ENCODE results near the gene MIEF2. TPM values are rescaled to one million over a fixed set of nuclear protein-coding genes. Genes with fewer than 3 reads are reported as not detected.

The MIEF2 gene
- total RNA-seq, 1 experiment from 2014 or later = 17.5 TPM

- ChIA-PET CTCF (no interaction called here), POLR2A (ENCODE audit: unreplicated experiment) (no interaction called here)
- Histone ChIP-seq H3K27ac (ENCODE audit: low read length) (no peak overlapping the region), H3K27me3 (ENCODE audit: low read length) (no peaks in the 10 kb centered on the region), H4K20me1 (ENCODE audit: low read length) (0 out of 2 replicates have a peak, but pooled peaks cover 4% of the 10 kb centered on the region), H3K9me2 (replicated peaks; ENCODE audit: low read length) (no peaks in the 10 kb centered on the region), H3K4me1 (ENCODE audit: insufficient read depth, low read length) (peaks cover 11% of the 10 kb centered on the region; the same call in 1 of the 2 replicates), H2AFZ (ENCODE audit: low read length) (no peak overlapping the region), H3K79me2 (ENCODE audit: low read length) (peaks cover 37% of the 10 kb centered on the region), H3K9me3 (ENCODE audit: low read length) (no peaks in the 10 kb centered on the region), H3K4me3 (ENCODE audit: low read length) (no peak overlapping the region), H3F3A (ENCODE audit: low read length, unreplicated experiment) (no peaks in the 10 kb centered on the region), H3K4me2 (ENCODE audit: low read length) (no peak overlapping the region), H3K9ac (ENCODE audit: low read length) (no peak overlapping the region), H3K36me3 (ENCODE audit: low read depth, low read length) (peaks cover 3% of the 10 kb centered on the region; the same call in 1 of the 2 replicates)
- DNase-seq (no peak), ATAC-seq (no peak)
- no TSS peak for BruUV-seq (replicated peaks)
- intact Hi-C loops (cut with micrococcal nuclease) = no loop called here
- TF ChIP-seq CTCF (conservative IDR thresholded peaks at IDR 0.05; ENCODE audit: low read depth, low read length) (no peak), EZH2phosphoT487 (IDR thresholded peaks at IDR 0.05; ENCODE audit: borderline replicate concordance, low read length) (no peak), EZH2 (IDR thresholded peaks at IDR 0.05; ENCODE audit: low read length, unreplicated experiment) (no peak)
Observed at GRCh38 chr17:18229771-18230170, 30.7 kb upstream of the MIEF2 start.

DNA sequence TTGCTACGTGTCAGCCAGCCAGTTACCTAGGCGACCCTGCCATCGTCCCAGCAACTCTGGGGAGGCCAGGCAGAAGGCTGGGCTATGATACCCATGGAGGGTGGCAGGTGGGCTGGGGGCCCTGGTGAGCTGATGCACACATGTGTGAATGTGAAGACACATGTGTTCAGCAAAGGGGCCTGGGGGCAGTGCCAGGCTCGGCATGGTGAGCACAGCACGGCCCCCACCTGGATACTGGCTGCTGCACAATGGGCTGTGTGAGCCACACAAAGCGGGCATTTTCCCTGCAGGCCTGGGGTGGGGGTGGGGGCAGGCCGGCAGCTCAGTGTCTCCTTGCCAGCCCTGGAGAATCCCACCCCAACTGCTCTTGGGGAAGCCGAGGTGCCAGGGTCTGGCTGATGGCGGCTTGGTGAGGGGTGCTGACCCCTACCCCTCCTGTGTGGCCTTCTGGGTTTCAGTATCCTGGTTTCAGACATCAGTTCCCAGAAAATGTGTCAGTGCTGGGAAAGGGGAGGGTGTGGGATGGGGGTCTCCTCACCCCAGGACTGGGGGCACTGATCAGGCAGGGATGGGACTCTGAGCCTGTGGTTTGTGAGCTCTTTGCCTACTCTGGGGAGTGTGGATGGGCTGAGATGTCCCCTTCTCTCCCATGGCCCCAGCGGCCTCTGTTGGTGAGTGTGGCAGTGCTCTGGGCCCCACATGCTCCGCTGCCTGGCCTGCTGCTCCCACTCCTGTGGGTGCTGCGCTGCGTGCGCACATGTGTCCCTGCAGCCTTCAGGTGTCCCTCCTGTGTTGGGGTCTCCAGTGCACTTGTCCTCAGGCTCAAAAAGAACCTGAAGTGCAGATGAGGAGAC, 29.9 kb upstream of the MIEF2 start:
- Histone ChIP-seq H3K79me2 (ENCODE audit: low read length) (peaks cover 37% of the 10 kb centered on the region), H3K4me3 (ENCODE audit: low read length) (no peak overlapping the region), H3K9me3 (ENCODE audit: low read length) (no peaks in the 10 kb centered on the region), H3K27ac (ENCODE audit: low read length) (no peak overlapping the region), H4K20me1 (ENCODE audit: low read length) (0 out of 2 replicates have a peak, but pooled peaks cover 4% of the 10 kb centered on the region), H3K4me1 (ENCODE audit: insufficient read depth, low read length) (peaks cover 15% of the 10 kb centered on the region), H3K27me3 (ENCODE audit: low read length) (no peaks in the 10 kb centered on the region), H3K9me2 (replicated peaks; ENCODE audit: low read length) (no peaks in the 10 kb centered on the region), H3K9ac (ENCODE audit: low read length) (no peak overlapping the region), H3F3A (ENCODE audit: low read length, unreplicated experiment) (no peaks in the 10 kb centered on the region), H2AFZ (ENCODE audit: low read length) (no peak overlapping the region), H3K4me2 (ENCODE audit: low read length) (no peak overlapping the region), H3K36me3 (ENCODE audit: low read depth, low read length) (peaks cover 3% of the 10 kb centered on the region; the same call in 1 of the 2 replicates)
- CTCF ChIA-PET = no interaction called here
- POLR2A ChIA-PET (ENCODE audit: unreplicated experiment) = no interaction called here
- intact Hi-C loops (cut with micrococcal nuclease) = no loop called here
- no peak for ATAC-seq
- no peak for DNase-seq
- BruUV-seq (replicated peaks) = no TSS peak
- TF ChIP-seq CTCF (conservative IDR thresholded peaks at IDR 0.05; ENCODE audit: low read depth, low read length) (no peak), EZH2phosphoT487 (IDR thresholded peaks at IDR 0.05; ENCODE audit: borderline replicate concordance, low read length) (no peak), EZH2 (IDR thresholded peaks at IDR 0.05; ENCODE audit: low read length, unreplicated experiment) (no peak)

DNA sequence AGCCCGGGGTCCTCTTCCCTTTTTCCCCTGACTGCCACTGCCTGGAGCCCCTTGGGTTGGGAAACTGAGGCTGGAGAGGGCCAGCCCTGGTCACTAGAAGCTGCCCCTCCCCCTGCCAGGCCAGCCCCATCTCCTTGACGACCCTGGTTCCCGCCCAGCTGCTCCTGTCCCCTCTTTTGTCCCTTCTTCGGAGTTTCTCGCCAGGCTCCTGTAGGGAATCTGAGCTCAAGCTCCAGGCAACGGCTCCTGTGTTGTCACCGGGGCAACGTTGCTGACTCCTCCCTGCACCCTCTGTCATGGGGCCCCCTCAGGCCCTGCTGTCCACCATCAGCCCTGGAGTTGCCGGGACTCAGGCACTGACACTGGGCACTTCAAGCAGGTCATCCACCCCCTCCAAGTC, 29.3 kb upstream of the MIEF2 start:
- ATAC-seq (no peak), DNase-seq (no peak)
- ChIA-PET POLR2A (ENCODE audit: unreplicated experiment) (no interaction called here), CTCF (no interaction called here)
- H3K9me3 ChIP-seq (ENCODE audit: low read length) = no peaks in the 10 kb centered on the region
- no peaks in the 10 kb centered on the region for H3F3A ChIP-seq (ENCODE audit: low read length, unreplicated experiment)
- H3K79me2 ChIP-seq (ENCODE audit: low read length) = peaks cover 33% of the 10 kb centered on the region
- intact Hi-C loops (cut with micrococcal nuclease) = no loop called here
- no peak overlapping the region for H3K4me2 ChIP-seq (ENCODE audit: low read length)
- H3K9me2 ChIP-seq (replicated peaks; ENCODE audit: low read length) = no peaks in the 10 kb centered on the region
- no peak overlapping the region for H2AFZ ChIP-seq (ENCODE audit: low read length)
- H3K27ac ChIP-seq (ENCODE audit: low read length) = no peak overlapping the region
- no TSS peak for BruUV-seq (replicated peaks)
- no peak overlapping the region for H3K9ac ChIP-seq (ENCODE audit: low read length)
- TF ChIP-seq EZH2phosphoT487 (IDR thresholded peaks at IDR 0.05; ENCODE audit: borderline replicate concordance, low read length) (no peak), EZH2 (IDR thresholded peaks at IDR 0.05; ENCODE audit: low read length, unreplicated experiment) (no peak), CTCF (conservative IDR thresholded peaks at IDR 0.05; ENCODE audit: low read depth, low read length) (no peak)
- H3K36me3 ChIP-seq (ENCODE audit: low read depth, low read length) = peaks cover 3% of the 10 kb centered on the region; the same call in 1 of the 2 replicates
- H3K4me1 ChIP-seq (ENCODE audit: insufficient read depth, low read length) = peaks cover 21% of the 10 kb centered on the region
- H3K27me3 ChIP-seq (ENCODE audit: low read length) = no peaks in the 10 kb centered on the region
- 0 out of 2 replicates have a peak, but pooled peaks cover 4% of the 10 kb centered on the region for H4K20me1 ChIP-seq (ENCODE audit: low read length)
- no peak overlapping the region for H3K4me3 ChIP-seq (ENCODE audit: low read length)

All from PC-3 (cell line).